Endothelial cell of umbilical vein (primary cell): Measurements from ENCODE around the gene ZNF462. TPM values are rescaled to one million over a fixed set of nuclear protein-coding genes. Genes with fewer than 3 reads are reported as not detected.

ENCODE experiments used
- BruUV-seq: library from RNA; stranded (reverse); fragments of 400-500 nt; replicated peaks from 2 replicates; lab custom pipeline; 2021; lab: Mats Ljungman, UMichigan
- CTCF ChIA-PET: fragments of 300-600, 350-600 bp; sonication (Branson Sonifier 250); formaldehyde crosslinking; loops from one replicate; lab custom pipeline; 2021; ENCODE audit warnings: antibody characterized with exemption, inconsistent platforms; lab: Charles Lee
- POLR2A ChIA-PET: fragments of 300-600, 350-600 bp; sonication (Branson Sonifier 250); formaldehyde crosslinking; loops from one replicate; lab custom pipeline; 2021; ENCODE audit warnings: antibody characterized with exemption, inconsistent platforms; lab: Charles Lee
- DNase-seq: peaks from one replicate; pipeline ENCODE4 v3.0.0-alpha.2; 2011; ENCODE audit warnings: low read depth, low spot score
- FAIRE-seq: peaks from 2 replicates; lab custom pipeline; 2011; peaks lifted over from hg19 to GRCh38; lab: Jason Lieb, UNC
- H2AFZ ChIP-seq: 2 replicates; pipeline ENCODE4 v1.6.0; 2012; ENCODE audit warnings: low read depth, low read length, control low read depth, inconsistent platforms
- H3K27ac ChIP-seq: 2 replicates; pipeline ENCODE4 v1.5.1; 2011; ENCODE audit warnings: low read depth, mild to moderate bottlenecking, control low read depth, low read length, moderate library complexity; ENCODE audit not compliant: insufficient read depth
- H3K27me3 ChIP-seq, 2 experiments: 2 replicates each; pipeline versions ENCODE4 v1.6.0 to v1.6.1; 2011; ENCODE audit warnings: low read length in 2 of 2, mixed read lengths in 1 of 2; ENCODE audit not compliant: control insufficient read depth in 2 of 2, insufficient read depth in 2 of 2
- H3K36me3 ChIP-seq, 2 experiments: 2 replicates in 1 of 2; 3 replicates in 1 of 2; pipeline ENCODE4 v1.5.1; 2011; ENCODE audit warnings: low read length in 2 of 2, mild to moderate bottlenecking in 1 of 2, moderate library complexity in 1 of 2; ENCODE audit not compliant: control insufficient read depth in 2 of 2, insufficient read depth in 2 of 2; ENCODE audit errors: extremely low read depth in 1 of 2
- H3K4me1 ChIP-seq: 3 replicates; pipeline ENCODE4 v1.5.1; 2011; ENCODE audit warnings: mild to moderate bottlenecking, low read length; ENCODE audit not compliant: control insufficient read depth, insufficient read depth; ENCODE audit errors: extremely low read depth
- H3K4me2 ChIP-seq: 2 replicates; pipeline ENCODE4 v1.6.1; 2011; ENCODE audit warnings: low read length, control low read depth, mixed read lengths; ENCODE audit not compliant: insufficient read depth
- H3K4me3 ChIP-seq, 3 experiments: fragments of 200-600 bp in 1 of 3; sonication (generic), shearing (Covaris generic) in 1 of 3; replicated peaks in 1 of 3; 2 replicates each; pipeline ENCODE4 v1.5.1; 2011 to 2016; ENCODE audit warnings: control low read depth in 3 of 3, low read length in 3 of 3, mild to moderate bottlenecking in 2 of 3, inconsistent platforms in 1 of 3, low read depth in 1 of 3, moderate library complexity in 1 of 3; ENCODE audit not compliant: insufficient read depth in 1 of 3
- H3K79me2 ChIP-seq: 2 replicates; pipeline ENCODE4 v1.6.0; 2012; ENCODE audit warnings: low read length, inconsistent platforms; ENCODE audit not compliant: control insufficient read depth, insufficient read depth
- H3K9ac ChIP-seq: replicated peaks from 2 replicates; pipeline ENCODE3; 2011; ENCODE audit warnings: low read length, control low read depth; ENCODE audit not compliant: insufficient read depth; ENCODE audit errors: extremely low read depth
- H3K9me1 ChIP-seq: replicated peaks from 3 replicates; pipeline ENCODE4 v1.6.0; 2011; ENCODE audit warnings: mild to moderate bottlenecking, low read length; ENCODE audit not compliant: control insufficient read depth, insufficient read depth; ENCODE audit errors: extremely low read depth
- H3K9me3 ChIP-seq: replicated peaks from 2 replicates; pipeline ENCODE4 v1.5.1; 2012; ENCODE audit warnings: low read length, inconsistent platforms; ENCODE audit not compliant: control insufficient read depth, insufficient read depth
- H4K20me1 ChIP-seq: replicated peaks from 2 replicates; pipeline ENCODE3; 2011; ENCODE audit warnings: mild to moderate bottlenecking, low read length; ENCODE audit not compliant: control insufficient read depth, insufficient read depth; ENCODE audit errors: extremely low read depth
- EZH2 ChIP-seq: IDR thresholded peaks from 2 replicates; pipeline ENCODE4 v1.6.1; 2012; ENCODE audit warnings: borderline replicate concordance, low read depth, mild to moderate bottlenecking, moderate library complexity, low read length, inconsistent platforms; ENCODE audit not compliant: severe bottlenecking
- FOS ChIP-seq: IDR thresholded peaks from 2 replicates; pipeline ENCODE4 v1.6.1; 2011; ENCODE audit warnings: mild to moderate bottlenecking, low read length, moderate library complexity, borderline replicate concordance; ENCODE audit not compliant: insufficient read depth
- GATA2 ChIP-seq: IDR thresholded peaks from 2 replicates; pipeline ENCODE4 v1.7.0; 2011; ENCODE audit warnings: low read depth, mild to moderate bottlenecking, moderate library complexity, mixed read lengths, low read length; ENCODE audit not compliant: insufficient read length, insufficient read depth
- JUN ChIP-seq: IDR thresholded peaks from 2 replicates; pipeline ENCODE4 v1.6.1; 2011; ENCODE audit warnings: borderline replicate concordance, low read depth; ENCODE audit not compliant: insufficient read length, insufficient read depth
- MYC ChIP-seq: IDR thresholded peaks from one replicate; pipeline ENCODE4 v1.6.1; 2011; ENCODE audit warnings: mild to moderate bottlenecking, low read depth, low read length
- POLR2A ChIP-seq: IDR thresholded peaks from 2 replicates; pipeline ENCODE4 v1.6.1; 2012; ENCODE audit warnings: low read depth, mild to moderate bottlenecking, control low read depth, low read length
- POLR2AphosphoS5 ChIP-seq: IDR thresholded peaks from 2 replicates; pipeline ENCODE4 v1.6.1; 2012; ENCODE audit warnings: low read depth, mild to moderate bottlenecking, control low read depth, low read length, moderate library complexity; ENCODE audit not compliant: insufficient read depth
- dilution Hi-C: fragments of 300-500 bp; cut with MboI; formaldehyde crosslinking; loops from one replicate; pipeline ENCODE4 v1.15.0; 2019; ENCODE audit warnings: low sequenced_read_pairs; ENCODE audit not compliant: extremely low pct_ligation_motif_present
- intact Hi-C: fragments of 100-400 bp; cut with micrococcal nuclease; formaldehyde crosslinking; loops from one replicate; pipeline ENCODE4 v1.10.0; 2022
- polyA plus RNA-seq, 4 experiments: library from polyadenylated mRNA; depleted of rRNA in 3 of 4; stranded (reverse) in 3 of 4; unstranded in 1 of 4; fragments of >200 nt; gene quantifications; 2 replicates each; pipeline versions ENCODE4 v1.2.1 to v1.2.3, GENCODE V29; 2011 to 2012; ENCODE audit warnings: missing spikeins in 1 of 4
- total RNA-seq: library from RNA; stranded (reverse); gene quantifications from 2 replicates; pipeline ENCODE4 v1.2.3, GENCODE V29; 2021
- TF ChIP-seq, protein P1 (sequence below), 2 donors: IDR thresholded peaks; 1 replicate in 1 of 2; 2 replicates in 1 of 2; pipeline ENCODE4 v1.5.1; 2011; ENCODE audit warnings: low read length in 2 of 2, mild to moderate bottlenecking in 2 of 2, moderate library complexity in 2 of 2, control low read depth in 1 of 2, inconsistent platforms in 1 of 2, low read depth in 1 of 2; ENCODE audit not compliant: insufficient read depth in 1 of 2; ENCODE audit errors: extremely low read depth in 1 of 2
- TF ChIP-seq, protein P2 (sequence below): IDR thresholded peaks from 2 replicates; pipeline ENCODE4 v1.6.1; 2011; ENCODE audit not compliant: insufficient read depth, insufficient read length

ZNF462 gene
- total and polyA plus RNA-seq, 2 donors (not counting 3 experiments of a cell fraction or from before 2014, with no cell fraction given): 6.2 to 24.7 TPM

DNA sequence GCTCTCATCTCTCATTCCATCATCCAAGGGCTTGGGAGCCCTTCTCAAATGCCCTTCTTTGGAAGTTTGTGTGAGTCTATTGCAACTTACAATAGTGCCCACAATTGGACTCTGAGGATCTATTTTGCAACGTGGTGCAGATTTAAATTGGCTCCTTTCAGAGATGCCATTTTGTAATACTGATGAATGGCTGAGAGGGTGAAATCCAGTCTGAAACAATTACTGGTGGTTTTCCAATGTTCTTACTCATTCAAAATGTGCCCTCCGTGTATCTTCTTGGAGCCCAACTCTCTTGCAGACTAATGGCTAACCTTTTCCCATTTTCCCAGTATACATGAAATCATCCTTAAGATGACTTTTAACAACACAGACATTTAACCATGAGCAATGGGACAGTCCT lies 6.1 kb downstream of the ZNF462 start:
- Histone ChIP-seq H4K20me1 (no peaks in the 10 kb centered on the region), H3K4me1 (peaks cover 3% of the 10 kb centered on the region), H3K9ac (no peak overlapping the region), H2AFZ (no peak overlapping the region), H3K27ac (no peak overlapping the region), H3K79me2 (no peaks in the 10 kb centered on the region), H3K9me1 (no peaks in the 10 kb centered on the region), H3K4me2 (no peak overlapping the region), H3K9me3 (no peaks in the 10 kb centered on the region), H3K27me3 (no peaks in the 10 kb centered on the region), H3K36me3 (no peaks in the 10 kb centered on the region), H3K4me3 (no peak overlapping the region)
- no TSS peak for BruUV-seq
- TF ChIP-seq POLR2AphosphoS5 (no peak), POLR2A (no peak), FOS (no peak), EZH2 (no peak), GATA2 (no peak), JUN (no peak), MYC (no peak)
- TF ChIP-seq, protein P1, sequence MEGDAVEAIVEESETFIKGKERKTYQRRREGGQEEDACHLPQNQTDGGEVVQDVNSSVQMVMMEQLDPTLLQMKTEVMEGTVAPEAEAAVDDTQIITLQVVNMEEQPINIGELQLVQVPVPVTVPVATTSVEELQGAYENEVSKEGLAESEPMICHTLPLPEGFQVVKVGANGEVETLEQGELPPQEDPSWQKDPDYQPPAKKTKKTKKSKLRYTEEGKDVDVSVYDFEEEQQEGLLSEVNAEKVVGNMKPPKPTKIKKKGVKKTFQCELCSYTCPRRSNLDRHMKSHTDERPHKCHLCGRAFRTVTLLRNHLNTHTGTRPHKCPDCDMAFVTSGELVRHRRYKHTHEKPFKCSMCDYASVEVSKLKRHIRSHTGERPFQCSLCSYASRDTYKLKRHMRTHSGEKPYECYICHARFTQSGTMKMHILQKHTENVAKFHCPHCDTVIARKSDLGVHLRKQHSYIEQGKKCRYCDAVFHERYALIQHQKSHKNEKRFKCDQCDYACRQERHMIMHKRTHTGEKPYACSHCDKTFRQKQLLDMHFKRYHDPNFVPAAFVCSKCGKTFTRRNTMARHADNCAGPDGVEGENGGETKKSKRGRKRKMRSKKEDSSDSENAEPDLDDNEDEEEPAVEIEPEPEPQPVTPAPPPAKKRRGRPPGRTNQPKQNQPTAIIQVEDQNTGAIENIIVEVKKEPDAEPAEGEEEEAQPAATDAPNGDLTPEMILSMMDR (IDR thresholded peaks at IDR 0.05; ENCODE audit: extremely low read depth in 1 of 2, insufficient read depth in 1 of 2, low read depth in 1 of 2, low read length in 2 of 2): no peak
- TF ChIP-seq, protein P2, sequence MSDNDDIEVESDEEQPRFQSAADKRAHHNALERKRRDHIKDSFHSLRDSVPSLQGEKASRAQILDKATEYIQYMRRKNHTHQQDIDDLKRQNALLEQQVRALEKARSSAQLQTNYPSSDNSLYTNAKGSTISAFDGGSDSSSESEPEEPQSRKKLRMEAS: no peak
- intact Hi-C loops (no loop called here), dilution Hi-C loops (no loop called here)
- no peak for DNase-seq
- CTCF ChIA-PET: interaction anchor here (1.4 kb wide), 1 partner anchor 10 kb away, joined by 4 read pairs; no protein-coding TSS in a partner anchor
- FAIRE-seq: no peak
- POLR2A ChIA-PET: no interaction called here
